HG03571 (cell line): ENCODE data around the gene DNAJC22.
"Not testable (repeated sequence)": the region's sequence is repeated elsewhere in the genome, so short reads cannot be mapped to it uniquely, and the experiment has no call there.

Experiments used
- ATAC-seq: cut with Tn5 transposase; IDR thresholded peaks from one replicate; pipeline ENCODE4 v1.9.1; 2021; ENCODE audit not compliant: unreplicated experiment

Gene DNAJC22

DNA sequence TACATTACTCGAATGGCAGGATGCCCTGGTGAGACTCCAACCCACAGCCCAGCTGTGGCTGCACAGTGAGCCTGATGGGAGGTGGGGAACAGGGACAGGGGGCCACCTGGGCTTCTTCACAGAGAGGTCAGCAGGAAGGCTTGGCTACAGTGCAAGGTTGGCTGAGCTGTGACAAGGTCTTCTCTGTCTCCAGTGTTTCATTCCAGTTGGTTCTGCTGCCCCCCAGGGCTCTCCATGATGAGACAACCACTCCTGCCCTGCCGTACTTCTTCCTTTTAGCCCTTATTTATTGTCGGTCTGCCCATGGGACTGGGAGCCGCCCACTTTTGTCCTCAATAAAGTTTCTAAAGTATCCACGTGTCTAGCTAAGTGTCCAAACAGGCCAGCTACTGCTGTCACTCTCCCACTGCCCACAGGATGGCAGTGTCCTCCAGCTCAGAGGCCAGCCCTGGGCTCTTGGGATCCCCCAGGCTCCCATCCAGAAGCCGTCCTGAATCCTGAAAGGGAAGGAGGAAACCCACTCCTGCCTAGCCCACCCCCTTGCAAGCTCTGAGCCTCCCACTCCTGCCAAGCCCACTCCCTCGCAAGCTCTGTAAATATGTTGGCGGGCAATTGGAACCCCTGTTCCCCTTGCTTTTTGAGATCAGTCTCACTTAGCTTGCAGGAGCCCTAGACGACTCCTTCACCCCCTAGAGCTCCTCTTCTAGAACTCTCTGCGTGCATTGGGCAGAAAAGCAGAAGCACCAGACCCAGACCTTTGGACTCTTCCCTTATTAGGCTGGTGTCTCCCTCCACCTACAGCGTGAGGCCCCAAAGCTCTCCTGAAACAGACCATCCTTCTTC, 15.1 kb upstream of the DNAJC22 start:
- ATAC-seq, result no peak

DNA sequence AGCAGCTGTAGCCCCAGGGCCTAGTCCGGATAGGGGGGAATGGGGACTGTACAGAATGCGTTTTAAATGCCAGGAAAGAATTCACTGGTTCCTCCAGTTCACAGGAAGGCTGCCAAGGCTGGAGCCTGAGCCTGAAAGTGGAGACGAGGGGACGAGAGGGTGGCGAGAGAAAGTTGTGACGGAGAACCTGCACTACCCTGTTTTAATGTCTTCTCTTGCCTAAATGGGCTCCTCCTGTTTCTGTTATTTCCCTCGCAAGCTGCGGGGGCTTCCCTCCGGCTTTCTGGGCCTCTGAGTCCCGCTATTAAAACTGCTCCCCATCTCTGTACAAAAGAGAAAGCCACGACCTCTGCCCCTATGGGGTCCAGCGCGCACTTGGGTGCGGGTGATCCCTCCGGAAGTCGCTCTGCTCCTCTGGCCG, 14.2 kb upstream of the DNAJC22 start:
- no peak for ATAC-seq

DNA sequence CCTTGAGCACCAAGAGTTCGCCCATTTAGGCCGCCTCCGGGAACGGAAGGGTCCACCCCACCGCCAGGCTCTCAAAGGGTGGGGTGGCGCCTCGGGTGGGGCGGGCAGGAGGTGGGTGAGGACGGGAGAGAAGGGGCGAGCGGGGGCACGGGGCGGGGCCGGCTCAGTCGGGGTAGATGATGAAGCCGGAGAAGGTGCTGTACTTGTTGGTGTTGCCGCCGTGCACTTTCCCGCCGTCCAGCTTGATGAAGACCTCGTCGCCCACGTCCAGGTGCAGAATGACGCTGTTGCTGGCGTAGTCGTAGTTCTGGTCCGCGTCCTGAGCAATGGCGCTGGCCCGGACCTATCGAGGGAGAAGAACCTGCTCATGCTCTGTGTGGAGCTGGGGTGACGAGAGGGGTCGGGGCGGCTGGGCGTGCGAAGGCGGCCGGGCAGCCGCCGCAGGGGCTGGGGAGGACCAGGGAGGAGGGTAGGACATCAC, 13.8 kb upstream of the DNAJC22 start:
- no peak for ATAC-seq

DNA sequence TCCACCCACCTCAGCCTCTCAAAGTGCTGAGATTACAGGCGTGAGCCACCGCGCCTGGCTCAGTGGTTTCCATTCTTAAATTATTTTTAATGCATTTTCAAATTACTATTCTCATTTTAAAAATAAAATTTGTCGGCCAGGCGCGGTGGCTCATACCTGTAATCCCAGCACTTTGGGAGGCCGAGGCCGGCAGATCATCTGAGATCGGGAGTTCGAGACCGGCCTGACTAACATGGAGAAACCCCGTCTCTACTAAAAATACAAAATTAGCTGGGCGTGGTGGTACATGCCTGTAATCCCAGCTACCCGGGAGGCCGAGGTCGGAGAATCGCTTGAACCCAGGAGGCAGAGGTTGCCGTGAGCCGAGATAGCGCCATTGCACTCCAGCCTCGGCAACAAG, 12.9 kb upstream of the DNAJC22 start:
- ATAC-seq, result not testable (repeated sequence)

DNA sequence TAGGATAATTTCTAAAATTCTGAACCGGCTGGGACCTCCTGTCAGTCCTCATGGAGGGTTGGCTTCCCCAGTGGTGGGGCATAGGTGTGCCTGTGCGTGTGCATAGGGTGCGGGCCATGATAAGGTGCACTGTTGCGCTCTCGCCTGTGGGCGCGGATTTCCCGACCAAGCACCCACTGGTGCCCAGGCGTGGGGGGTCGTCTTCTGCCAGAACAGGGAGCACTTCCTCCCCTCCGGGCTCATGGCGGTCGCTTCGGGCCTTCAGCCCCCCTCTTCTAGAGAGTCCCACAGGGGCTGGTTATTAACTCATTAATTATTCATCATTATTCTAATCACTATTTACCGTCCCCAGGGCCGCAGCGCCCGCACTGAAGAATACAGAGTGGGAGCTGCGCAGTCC, 12.5 kb upstream of the DNAJC22 start:
- no peak for ATAC-seq

DNA sequence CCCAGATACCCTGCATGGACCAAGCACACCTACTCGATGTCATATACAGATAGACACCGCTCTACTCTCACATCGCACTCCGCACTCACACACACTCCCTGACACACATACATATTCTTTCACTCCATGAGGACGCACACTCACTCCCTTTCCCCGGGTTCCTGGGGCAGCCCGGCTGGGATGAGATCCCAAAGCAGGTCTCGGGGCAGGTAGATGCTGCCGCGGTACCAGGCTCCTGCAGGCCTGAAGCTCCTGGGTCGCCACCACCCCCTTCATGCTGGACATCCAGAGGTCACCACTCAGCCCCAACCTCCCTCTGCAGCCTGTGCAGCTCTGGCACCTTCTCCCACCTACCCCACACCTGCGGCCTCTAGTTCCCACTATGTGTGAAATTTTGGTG, 12.0 kb upstream of the DNAJC22 start:
- no peak for ATAC-seq

DNA sequence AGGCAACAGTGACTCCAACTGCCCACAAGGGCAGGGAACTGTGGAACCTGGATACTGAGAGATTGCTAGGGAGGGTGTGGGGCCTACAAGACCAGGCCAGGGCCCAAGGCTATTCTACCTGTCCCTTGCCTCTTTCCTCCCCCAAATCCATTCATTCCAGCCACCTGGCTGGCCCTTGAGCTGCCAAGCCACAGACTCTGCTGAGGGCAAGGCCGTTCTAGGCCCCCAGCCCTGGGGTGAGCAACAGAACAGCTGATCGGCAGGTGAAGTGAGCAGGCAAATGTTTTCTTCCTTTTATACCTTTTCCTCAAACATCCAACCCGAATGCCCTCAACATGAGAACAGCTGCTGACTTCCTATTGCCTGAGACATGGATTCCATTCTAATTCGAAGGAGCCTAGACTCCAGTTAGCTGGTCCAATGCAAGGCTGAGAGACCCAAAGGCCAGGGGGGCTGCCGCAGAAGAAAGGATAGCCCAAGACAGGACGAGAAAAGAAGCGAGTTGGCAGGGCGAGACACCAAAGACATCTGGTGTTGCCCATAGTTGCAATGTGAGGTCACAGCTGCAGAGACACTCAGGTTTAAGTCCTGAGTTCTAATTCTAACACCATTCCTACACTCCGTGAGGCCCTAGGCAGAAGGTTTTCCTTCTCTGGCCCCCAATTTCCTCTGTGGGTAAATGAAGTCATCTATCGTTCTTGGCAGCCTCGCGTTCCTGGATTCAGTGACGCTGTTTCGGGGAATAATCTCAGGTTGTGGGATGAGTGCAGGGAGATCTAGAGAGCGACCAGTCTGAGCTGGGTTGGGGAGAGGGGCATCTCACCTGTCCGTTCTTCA, 11.4 kb upstream of the DNAJC22 start:
- no peak for ATAC-seq

DNA sequence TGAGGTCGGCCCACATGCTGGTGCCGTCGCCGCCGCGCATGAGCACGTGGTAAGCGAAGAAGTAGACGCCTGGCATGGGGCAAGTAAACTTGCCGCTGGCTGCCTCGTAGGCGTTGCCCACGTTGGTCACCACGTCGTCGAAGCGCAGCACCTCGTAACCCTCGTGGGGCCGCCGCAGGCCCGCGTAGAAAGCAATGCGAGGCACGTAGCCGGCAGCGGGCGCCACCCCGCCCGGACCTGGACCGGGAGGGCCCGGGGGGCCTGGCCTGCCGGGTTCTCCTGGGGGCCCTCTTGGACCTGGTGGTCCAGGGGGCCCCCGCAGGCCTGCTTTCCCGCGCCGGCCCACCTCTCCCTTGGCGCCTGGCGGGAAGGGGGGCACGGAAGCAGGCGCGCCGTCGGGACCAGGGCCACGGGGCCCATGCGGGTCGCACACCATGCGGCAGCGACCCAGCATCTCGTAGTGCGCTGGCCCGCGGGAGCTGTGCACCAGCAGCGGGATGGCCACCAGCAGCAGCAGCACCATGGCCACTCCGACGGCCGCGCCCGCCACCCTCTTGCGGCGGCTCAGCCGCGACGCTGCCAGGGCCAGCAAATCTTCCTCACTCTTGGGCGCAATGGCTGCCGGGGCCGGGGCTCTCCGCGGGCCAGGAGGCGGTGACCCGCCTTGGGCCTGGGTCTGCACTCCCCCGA, 10.6 kb upstream of the DNAJC22 start:
- ATAC-seq, result no peak

DNA sequence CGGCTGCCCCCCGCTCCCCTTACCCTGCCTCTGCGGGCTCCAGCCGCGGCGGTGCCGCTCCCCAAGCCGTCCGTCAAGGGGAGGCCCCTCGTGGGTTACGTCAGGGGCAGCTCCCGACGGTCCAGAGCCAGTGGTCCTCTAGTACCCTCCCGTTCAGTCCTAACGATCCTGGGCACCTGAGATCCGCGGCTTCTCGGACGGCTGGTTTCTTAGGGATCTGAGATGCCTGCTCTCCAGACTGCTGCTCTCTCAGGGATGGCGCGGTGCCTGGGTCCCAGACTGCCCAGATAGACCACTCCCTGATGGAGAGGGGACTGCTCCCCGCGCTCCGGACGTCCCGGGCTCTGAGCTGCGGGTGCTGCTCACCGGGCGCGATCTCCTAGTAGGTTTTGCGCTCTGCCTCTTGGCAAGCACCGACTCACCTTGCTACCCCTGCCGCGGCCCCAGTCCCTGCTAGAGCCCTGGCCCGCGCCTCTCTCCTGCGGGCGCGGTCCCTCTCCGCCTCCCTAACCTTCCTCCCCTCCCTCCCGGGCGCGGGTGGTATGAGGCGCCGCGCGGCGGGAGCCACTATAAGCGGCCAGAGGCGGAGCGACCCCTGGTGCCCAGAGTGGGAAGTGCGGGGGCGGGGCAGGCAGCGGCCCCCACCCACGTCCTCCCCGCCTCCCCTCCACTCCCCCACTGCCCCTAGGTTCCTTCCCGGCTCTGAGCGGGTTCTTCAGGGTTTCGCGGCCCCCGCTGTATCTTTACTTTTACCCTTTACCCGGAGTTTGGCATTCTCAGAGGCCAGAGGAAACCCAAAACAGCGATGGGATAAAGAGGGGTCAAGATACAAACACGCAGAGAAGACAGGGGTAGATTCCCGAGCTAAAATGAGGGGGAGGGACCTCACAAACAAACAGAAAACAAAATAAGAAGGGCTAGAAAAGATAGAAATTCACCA, 9.8 kb upstream of the DNAJC22 start, which contains the start of gene C1QL4:
Gene C1QL4 (minus strand): TSS at position 544 of the 940 bp plus-strand sequence. CDS start 711 bp downstream, outside the sequence.
- no peak for ATAC-seq

DNA sequence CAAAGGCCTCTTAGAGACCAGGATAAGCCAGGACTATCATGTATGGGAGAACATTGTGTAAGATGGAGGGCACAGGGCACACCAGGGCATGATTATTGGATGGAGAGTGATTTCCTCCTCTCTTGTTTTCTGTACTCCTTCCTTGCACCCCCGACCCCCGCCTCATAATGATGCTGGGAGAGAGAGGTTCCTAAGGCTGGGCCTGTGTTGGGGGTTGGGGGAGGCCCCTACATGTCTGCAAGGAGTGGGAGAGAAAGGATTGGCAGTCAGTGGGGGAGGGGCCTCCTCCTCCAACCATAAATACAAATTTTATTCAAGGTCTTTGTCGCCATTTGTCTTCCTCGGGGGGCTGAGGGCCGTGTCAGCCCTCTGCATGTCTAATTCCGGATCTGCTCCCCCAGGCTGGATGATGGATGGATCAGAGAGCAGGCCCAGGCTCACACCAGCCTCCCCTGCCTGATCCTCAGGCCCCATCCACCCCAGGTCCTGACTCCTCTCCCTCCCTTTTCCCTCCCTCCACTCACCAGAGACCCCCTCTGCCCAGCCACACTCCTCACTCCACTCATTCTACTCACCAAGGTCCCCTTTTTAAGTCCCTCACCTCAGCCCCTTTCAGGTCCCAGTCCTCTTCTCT, 7.7 kb upstream of the DNAJC22 start:
- ATAC-seq, result no peak

DNA sequence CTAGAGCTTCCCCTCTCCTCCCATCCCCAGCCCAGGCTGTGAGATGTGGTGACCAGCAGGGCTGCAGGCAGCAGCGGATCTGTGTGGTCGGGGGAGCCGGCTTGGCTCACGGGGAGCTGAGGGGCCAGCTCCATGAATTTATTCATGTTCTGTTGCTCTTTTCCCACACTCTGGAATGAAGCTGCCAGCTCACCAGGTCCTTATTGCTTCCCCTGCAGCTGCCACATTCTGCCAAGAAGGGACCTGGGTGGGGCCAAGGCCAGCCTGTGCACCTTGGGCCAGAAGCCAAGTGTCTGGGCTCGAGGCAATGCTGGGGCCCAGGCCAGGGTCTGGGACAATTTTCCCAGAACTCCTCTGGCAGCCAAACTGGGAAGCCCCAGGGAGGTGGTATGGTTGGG, 7.2 kb upstream of the DNAJC22 start:
- no peak for ATAC-seq

DNA sequence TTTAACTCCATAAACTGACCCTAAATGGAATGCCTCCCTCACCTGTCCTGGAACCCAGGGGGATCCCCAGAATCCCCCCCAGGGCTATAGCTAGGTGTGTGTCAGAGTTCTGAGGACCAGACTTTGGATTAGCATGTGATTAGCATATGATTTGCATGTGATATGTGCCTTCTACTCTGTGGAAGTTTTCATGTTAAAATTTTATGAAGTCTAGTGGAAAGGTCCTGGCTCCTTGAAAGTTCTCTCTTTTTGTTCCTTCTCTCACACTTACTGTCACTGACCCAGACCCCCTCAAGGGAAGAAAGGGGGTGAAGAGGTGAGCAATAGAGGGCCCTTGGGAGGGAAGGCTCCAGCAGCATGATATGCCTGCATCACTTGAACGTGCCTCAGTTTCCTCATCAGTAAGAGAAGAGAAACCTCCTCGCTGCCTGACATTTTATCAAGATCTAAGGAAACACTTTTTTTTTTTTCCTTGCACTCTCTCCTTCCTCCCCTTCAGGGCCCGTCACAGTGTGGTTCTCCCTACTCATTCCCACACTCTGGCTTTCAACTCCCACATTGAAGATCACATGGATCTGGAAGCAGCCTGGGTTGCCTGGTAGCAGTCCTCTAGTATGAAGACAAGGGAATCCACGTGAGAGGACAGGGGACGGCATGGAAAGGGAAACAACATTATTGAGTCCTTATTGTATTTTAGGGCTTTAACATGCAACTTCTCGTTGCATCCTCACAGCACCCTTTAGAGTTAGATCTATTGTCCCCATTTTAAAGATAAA, 6.4 kb upstream of the DNAJC22 start:
- ATAC-seq, result no peak

DNA sequence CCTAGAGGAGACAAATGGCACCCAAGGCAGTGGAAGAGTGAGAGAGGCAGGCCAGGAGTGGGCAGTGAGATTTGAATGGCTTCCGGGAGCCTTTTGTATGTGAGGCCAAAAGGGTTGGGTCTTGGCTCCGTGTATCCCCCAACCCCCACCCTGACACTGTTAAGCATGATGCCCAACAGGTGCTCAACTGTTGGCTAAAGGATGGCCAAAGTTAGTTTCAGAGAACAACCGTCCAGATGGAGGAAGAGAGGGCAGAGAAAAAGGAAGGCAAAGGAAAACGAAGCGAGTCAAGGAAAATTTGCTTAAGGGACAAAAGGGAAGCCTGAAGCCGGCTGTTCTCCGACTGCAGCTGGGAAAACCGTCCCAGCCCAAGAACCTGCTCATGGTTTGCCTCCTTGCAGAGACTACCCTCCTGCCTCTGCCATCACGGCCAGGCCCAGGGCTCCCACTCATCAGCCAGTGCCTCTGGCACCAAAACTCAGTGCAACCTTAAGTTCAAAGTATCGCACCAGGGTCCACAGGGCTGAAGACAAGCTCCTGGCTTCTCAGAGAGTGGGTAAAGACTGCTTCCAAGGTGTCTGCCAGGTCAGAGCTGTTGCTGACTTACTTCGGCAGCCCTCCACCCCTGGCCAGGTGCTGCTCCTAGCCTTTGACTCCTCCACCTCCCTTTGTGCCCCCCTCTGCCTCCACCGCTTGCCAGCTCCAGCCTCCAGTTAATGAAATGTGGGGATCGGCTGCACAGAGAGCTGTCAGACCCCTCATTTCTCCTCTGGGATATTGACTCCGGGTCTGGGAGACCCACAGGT, 5.5 kb upstream of the DNAJC22 start:
- no peak for ATAC-seq

DNA sequence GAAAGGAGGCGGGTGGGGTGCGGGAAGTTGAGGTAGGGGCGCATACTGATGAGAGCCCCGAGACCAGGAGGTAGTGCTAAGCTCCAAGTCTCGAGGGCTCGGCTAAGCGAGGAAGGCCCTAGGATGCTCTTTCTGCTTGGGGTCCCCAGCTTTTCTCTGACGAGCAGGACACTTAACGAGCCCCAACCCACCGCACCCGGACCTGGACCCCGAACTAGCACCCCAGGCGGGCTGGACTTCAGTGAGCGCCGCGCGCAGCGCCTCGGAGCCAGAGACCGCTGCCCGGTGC, 5.0 kb upstream of the DNAJC22 start:
- ATAC-seq, result no peak

DNA sequence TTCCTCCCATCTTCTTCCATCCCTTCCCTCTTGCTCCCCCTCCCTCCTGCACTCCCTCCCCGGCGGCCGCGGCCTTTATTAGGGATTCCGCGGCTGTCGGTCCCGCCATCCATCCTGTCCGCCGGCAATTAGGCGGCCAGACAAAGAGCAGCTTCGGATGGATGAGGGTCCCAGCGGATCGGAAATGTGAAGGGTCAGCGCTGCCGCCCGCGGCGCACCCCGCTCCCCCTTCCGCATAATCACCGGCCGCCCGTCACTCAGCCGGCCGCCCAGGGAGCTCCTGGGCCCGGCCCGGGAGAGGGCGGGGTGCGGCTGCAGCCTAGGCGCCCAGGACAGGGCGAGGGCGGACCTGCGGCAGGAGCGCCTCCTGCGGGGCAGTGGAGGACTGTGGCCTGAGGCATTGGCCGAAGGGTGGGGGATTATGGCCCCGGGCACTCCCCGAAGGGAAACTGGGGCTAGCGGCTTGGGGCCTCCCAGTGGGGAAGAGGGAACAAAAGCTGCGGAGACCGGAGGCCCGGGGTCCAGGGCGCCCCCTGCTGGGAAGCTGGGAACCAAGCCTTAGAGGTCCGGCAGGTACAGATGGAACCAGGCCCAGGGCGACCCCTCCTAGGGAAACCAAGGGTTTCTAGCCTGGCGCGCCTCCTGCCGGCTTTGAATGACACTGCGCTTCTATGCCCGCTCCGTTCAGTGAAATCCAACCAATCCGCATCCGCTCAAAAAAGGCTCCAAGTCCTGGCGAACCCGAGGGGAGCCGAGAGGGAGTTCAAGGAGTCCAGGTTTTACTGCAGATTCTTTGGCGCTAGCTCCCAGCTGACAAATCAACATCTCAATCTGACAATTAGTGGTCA, 4.4 kb upstream of the DNAJC22 start:
- peak; percentile 51 for ATAC-seq

DNA sequence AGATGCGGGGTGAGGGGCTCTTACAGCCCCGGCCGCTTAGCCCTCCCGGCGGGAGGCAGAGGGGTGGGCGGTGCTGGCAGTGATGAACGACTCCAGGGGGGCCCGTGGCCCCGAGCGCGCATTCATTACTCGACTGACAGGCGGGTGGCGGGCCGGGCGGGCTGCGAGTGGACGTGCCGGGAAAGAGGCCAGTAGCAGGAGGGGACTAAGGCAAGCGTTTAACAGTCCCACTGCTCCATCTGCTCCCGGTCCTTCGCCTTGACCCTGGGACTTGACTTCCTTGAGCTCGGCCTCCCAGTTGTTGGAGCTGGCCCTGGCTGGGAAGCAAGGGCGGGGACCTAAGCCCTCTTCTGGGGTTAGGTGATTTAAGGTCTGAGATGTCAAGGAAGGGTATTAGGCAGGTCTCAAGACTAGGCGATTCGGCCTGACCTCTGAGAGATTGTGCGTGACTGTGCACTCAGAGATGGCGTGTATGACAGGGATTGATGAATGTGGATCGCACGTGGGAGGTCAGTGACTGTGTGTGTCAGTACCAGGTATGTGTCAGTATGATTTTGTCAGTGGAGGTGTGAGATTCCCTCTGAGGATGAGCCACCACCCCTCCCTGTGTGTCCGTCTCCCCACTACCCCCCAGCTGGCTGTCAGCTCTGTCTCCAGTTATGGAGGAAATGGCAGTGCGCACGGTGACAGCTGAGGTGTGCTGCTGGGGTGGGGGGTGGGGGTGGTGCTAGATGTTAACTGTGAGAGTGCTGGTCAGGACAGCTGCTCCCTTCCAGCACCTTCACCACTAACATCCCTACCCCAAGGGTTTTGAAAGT, 3.6 kb upstream of the DNAJC22 start:
- ATAC-seq, result no peak
